GM19452 (cell line): Measurements from ENCODE around the gene LRP1.

Source experiments
- ATAC-seq: cut with Tn5 transposase; IDR thresholded peaks from one replicate; pipeline ENCODE4 v1.9.1; 2021; ENCODE audit not compliant: unreplicated experiment

LRP1 gene

GRCh38 chr12:57220770-57221168, 92.5 kb downstream of the LRP1 start:
- ATAC-seq: no peak

- ATAC-seq: no peak
These were observed 93.1 kb downstream of the LRP1 start for GRCh38 chr12:57221169-57221917.

GRCh38 chr12:57222286-57223190, 94.3 kb downstream of the LRP1 start:
- ATAC-seq: no peak

- no peak for ATAC-seq
These were observed 95.2 kb downstream of the LRP1 start for GRCh38 chr12:57223191-57224165.

- no peak for ATAC-seq
These were observed 96.1 kb downstream of the LRP1 start for GRCh38 chr12:57224278-57224972.

GRCh38 chr12:57224973-57225679, 96.8 kb downstream of the LRP1 start:
- no peak for ATAC-seq

- no peak for ATAC-seq
These were observed 97.5 kb downstream of the LRP1 start for GRCh38 chr12:57225680-57226210.

GRCh38 chr12:57226588-57227314, 98.5 kb downstream of the LRP1 start:
- ATAC-seq: no peak

GRCh38 chr12:57227315-57228115, 99.2 kb downstream of the LRP1 start:
- ATAC-seq: no peak

GRCh38 chr12:57229046-57229633, 100.9 kb downstream of the LRP1 start:
- ATAC-seq: peak; percentile 5

GRCh38 chr12:57229634-57230380, 101.5 kb downstream of the LRP1 start, which contains the start of gene SHMT2:
TSS of gene SHMT2 (plus strand) at chr12:57229711. CDS start at chr12:57229779, 68 bp downstream.
- peak; percentile 60 for ATAC-seq

GRCh38 chr12:57230381-57231155, 102.3 kb downstream of the LRP1 start:
- ATAC-seq: no peak

GRCh38 chr12:57231276-57232021, 103.2 kb downstream of the LRP1 start:
- ATAC-seq: no peak

- no peak for ATAC-seq
These were observed 104.0 kb downstream of the LRP1 start for GRCh38 chr12:57232156-57232756.
